HepG2 (cell line): ENCODE data around the gene JPH3. TPM values are rescaled to one million over a fixed set of nuclear protein-coding genes. Genes with fewer than 3 reads are reported as not detected.

Source experiments
- BATF2 ChIP-seq: sonication (generic); formaldehyde crosslinking; IDR thresholded peaks from 2 replicates; pipeline ENCODE4 v1.8.0; 2022; ENCODE audit warnings: mild to moderate bottlenecking, missing genetic modification reagents, moderate library complexity
- GTF3A ChIP-seq: sonication (generic); formaldehyde crosslinking; conservative IDR thresholded peaks from 2 replicates; pipeline ENCODE4 v1.4.0; 2020; ENCODE audit warnings: mild to moderate bottlenecking, missing genetic modification reagents
- HES4 ChIP-seq: sonication (generic); formaldehyde crosslinking; IDR thresholded peaks from 2 replicates; pipeline ENCODE4 v1.9.0; 2021; ENCODE audit warnings: mild to moderate bottlenecking, missing genetic modification reagents, borderline replicate concordance
- HNRNPK ChIP-seq: fragments of 200-400 bp; formaldehyde crosslinking; IDR thresholded peaks from 2 replicates; pipeline ENCODE4 v1.6.1; 2018; ENCODE audit warnings: low read length, low read depth, moderate library complexity, mild to moderate bottlenecking; ENCODE audit not compliant: poor library complexity, severe bottlenecking
- NR2F1 ChIP-seq, 2 experiments: fragments of 450-650 bp in 1 of 2; formaldehyde crosslinking in 1 of 2; IDR thresholded peaks; 2 replicates each; pipeline versions ENCODE4 v1.5.0 to v1.6.1; 2016 to 2020; ENCODE audit warnings: mild to moderate bottlenecking in 1 of 2, missing compliant biosample characterization in 1 of 2, missing genetic modification reagents in 1 of 2, moderate library complexity in 1 of 2
- PATZ1 ChIP-seq: sonication (generic); formaldehyde crosslinking; IDR thresholded peaks from 2 replicates; pipeline ENCODE4 v1.4.0; 2020; ENCODE audit warnings: missing genetic modification reagents
- PLSCR1 ChIP-seq: sonication (generic); formaldehyde crosslinking; IDR thresholded peaks from 2 replicates; pipeline ENCODE4 v1.5.0; 2020; ENCODE audit warnings: missing genetic modification reagents, mild to moderate bottlenecking, borderline replicate concordance
- POGK ChIP-seq: sonication (generic); formaldehyde crosslinking; conservative IDR thresholded peaks from 2 replicates; pipeline ENCODE4 v1.8.0; 2022; ENCODE audit warnings: mild to moderate bottlenecking, moderate library complexity, missing genetic modification reagents
- SUZ12 ChIP-seq: fragments of 150-350 bp; IDR thresholded peaks from 2 replicates; pipeline ENCODE4 v1.6.1; 2014; ENCODE audit warnings: low read depth, low read length
- TEF ChIP-seq: sonication (generic); formaldehyde crosslinking; IDR thresholded peaks from 2 replicates; pipeline ENCODE4 v1.5.0; 2020; ENCODE audit warnings: missing genetic modification reagents
- ZBTB3 ChIP-seq: sonication (generic); formaldehyde crosslinking; IDR thresholded peaks from 2 replicates; pipeline ENCODE4 v1.4.0; 2020; ENCODE audit warnings: low read depth, mild to moderate bottlenecking, moderate library complexity, missing genetic modification reagents, borderline replicate concordance
- ZNF543 ChIP-seq: sonication (generic); formaldehyde crosslinking; IDR thresholded peaks from 2 replicates; pipeline ENCODE4 v1.4.0; 2020; ENCODE audit warnings: mild to moderate bottlenecking, missing genetic modification reagents
- ZNF556 ChIP-seq: sonication (generic); formaldehyde crosslinking; IDR thresholded peaks from 2 replicates; pipeline ENCODE4 v1.4.0; 2020; ENCODE audit warnings: mild to moderate bottlenecking, missing genetic modification reagents, borderline replicate concordance
- ZNF570 ChIP-seq: sonication (generic); formaldehyde crosslinking; IDR thresholded peaks from 2 replicates; pipeline ENCODE4 v1.4.0; 2020; ENCODE audit warnings: mild to moderate bottlenecking, missing genetic modification reagents, borderline replicate concordance
- ZNF615 ChIP-seq: sonication (generic); formaldehyde crosslinking; IDR thresholded peaks from 2 replicates; pipeline ENCODE4 v1.5.0; 2020; ENCODE audit warnings: mild to moderate bottlenecking, missing genetic modification reagents, borderline replicate concordance
- ZNF790 ChIP-seq: sonication (generic); formaldehyde crosslinking; IDR thresholded peaks from 2 replicates; pipeline ENCODE4 v1.8.0; 2022; ENCODE audit warnings: missing genetic modification reagents, mild to moderate bottlenecking, borderline replicate concordance
- polyA plus RNA-seq, 8 experiments: library from polyadenylated mRNA; depleted of rRNA in 3 of 8; stranded (reverse) in 7 of 8; unstranded in 1 of 8; fragments of >200 nt; fragmentation: Illumina TruSeq in 4 of 8; extraction: Trizol in 4 of 8; gene quantifications; 2 replicates each; pipeline versions ENCODE4 v1.2.1 to v1.2.3, GENCODE V29; 2011 to 2016; ENCODE audit warnings: low read depth in 4 of 8, missing spikeins in 1 of 8, mixed read lengths in 1 of 8; ENCODE audit not compliant: insufficient read depth in 1 of 8
- total RNA-seq, 5 experiments: library from RNA; depleted of rRNA; stranded (reverse); fragments of >200 nt; fragmentation: Illumina TruSeq; extraction: Trizol; gene quantifications; 2 replicates each; pipeline ENCODE4 v1.2.3, GENCODE V29; 2016; ENCODE audit warnings: low read depth in 1 of 5
- TF ChIP-seq, protein P1 (sequence below): IDR thresholded peaks from 2 replicates; pipeline ENCODE4 v1.6.1; 2016; ENCODE audit warnings: control low read depth
- TF ChIP-seq, protein P2 (sequence below): sonication (generic); formaldehyde crosslinking; IDR thresholded peaks from 2 replicates; pipeline ENCODE4 v1.8.1; 2023; ENCODE audit warnings: mild to moderate bottlenecking, missing genetic modification reagents, borderline replicate concordance
- TF ChIP-seq, protein P3 (sequence below): sonication (generic); formaldehyde crosslinking; IDR thresholded peaks from 2 replicates; pipeline ENCODE4 v1.9.0; 2021; ENCODE audit warnings: missing genetic modification reagents, borderline replicate concordance

JPH3 gene
- total and polyA plus RNA-seq, 2 of the 13 experiments (the other 11 are each of a cell fraction or from before 2014, with no cell fraction given) = not detected

DNA sequence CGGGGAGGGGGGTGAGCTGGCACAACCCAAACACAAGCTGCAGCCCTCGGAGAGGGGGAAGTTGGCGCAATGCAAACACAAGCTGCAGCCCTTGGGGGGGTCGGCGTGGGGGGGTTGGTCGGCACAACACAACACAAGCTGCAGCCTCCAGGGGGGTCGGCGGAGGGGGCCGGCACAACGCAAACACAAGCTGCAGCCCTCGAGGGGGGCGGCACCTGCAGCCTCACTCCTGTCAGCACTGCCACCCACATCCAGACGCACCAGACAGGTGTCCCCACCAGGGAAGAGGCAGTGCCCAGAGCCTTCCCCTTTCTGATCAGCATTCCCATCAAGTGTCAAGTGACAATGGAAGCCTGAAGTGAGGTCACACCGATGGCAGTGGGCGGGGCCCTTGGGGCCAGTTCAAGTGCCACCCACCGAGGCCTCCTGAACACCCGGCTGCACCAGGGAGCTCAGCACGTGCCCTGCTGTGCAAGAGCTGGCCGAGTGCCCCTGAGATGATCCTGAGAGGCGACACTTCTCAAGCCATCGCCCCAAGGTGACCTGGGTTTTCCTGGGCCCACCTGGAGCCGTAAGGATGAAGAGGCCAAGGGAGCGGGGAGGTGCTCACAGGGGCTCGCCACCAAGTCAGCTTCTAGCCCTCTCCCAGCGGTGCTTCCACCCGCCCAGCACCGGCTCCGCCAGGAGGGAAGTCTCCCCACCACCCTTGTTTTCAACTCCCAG lies 104.1 kb downstream of the JPH3 start (continued):
- TF ChIP-seq HNRNPK = no peak
- TF ChIP-seq, protein P1, sequence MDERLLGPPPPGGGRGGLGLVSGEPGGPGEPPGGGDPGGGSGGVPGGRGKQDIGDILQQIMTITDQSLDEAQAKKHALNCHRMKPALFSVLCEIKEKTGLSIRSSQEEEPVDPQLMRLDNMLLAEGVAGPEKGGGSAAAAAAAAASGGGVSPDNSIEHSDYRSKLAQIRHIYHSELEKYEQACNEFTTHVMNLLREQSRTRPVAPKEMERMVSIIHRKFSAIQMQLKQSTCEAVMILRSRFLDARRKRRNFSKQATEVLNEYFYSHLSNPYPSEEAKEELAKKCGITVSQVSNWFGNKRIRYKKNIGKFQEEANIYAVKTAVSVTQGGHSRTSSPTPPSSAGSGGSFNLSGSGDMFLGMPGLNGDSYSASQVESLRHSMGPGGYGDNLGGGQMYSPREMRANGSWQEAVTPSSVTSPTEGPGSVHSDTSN = no peak
- TF ChIP-seq PATZ1 (CRISPR knock-in tag) = peak; percentile 100
- 0 out of 2 replicates have a peak, but pooled peaks have one; percentile 29 for TF ChIP-seq GTF3A (CRISPR knock-in tag)
- TF ChIP-seq ZNF556 = no peak
- no peak for TF ChIP-seq HES4
- peak; percentile 43; the same call in 1 of the 2 replicates for TF ChIP-seq BATF2
- TF ChIP-seq, protein P2, sequence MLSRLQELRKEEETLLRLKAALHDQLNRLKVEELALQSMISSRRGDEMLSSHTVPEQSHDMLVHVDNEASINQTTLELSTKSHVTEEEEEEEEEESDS (CRISPR knock-in tag) = no peak
- TF ChIP-seq POGK (CRISPR knock-in tag) = no peak
- TF ChIP-seq SUZ12 = no peak
- no peak for TF ChIP-seq ZBTB3 (CRISPR knock-in tag)
- no peak for TF ChIP-seq NR2F1 (CRISPR knock-in tag; IDR thresholded peaks at IDR 0.05)
- TF ChIP-seq ZNF615 (CRISPR knock-in tag) = no peak
- 0 out of 2 replicates have a peak, but pooled peaks have one; percentile 37 for TF ChIP-seq ZNF543 (CRISPR knock-in tag)
- TF ChIP-seq, protein P3, sequence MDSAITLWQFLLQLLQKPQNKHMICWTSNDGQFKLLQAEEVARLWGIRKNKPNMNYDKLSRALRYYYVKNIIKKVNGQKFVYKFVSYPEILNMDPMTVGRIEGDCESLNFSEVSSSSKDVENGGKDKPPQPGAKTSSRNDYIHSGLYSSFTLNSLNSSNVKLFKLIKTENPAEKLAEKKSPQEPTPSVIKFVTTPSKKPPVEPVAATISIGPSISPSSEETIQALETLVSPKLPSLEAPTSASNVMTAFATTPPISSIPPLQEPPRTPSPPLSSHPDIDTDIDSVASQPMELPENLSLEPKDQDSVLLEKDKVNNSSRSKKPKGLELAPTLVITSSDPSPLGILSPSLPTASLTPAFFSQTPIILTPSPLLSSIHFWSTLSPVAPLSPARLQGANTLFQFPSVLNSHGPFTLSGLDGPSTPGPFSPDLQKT (CRISPR knock-in tag) = no peak
- TF ChIP-seq ZNF570 (CRISPR knock-in tag) = no peak
- TF ChIP-seq PLSCR1 (CRISPR knock-in tag) = no peak
- TF ChIP-seq TEF (CRISPR knock-in tag) = no peak
- no peak for TF ChIP-seq ZNF790 (CRISPR knock-in tag)
